Activated naive CD4-positive, alpha-beta T cell treated with anti-CD3 and anti-CD28 coated beads for 36 hours (primary cell): ENCODE measurements around the gene DAB1. TPM values are rescaled to one million over a fixed set of nuclear protein-coding genes. Genes with fewer than 3 reads are reported as not detected.

Experiments used
- CTCF ChIA-PET: fragments of 350-600 bp; sonication (Branson Sonifier 250); formaldehyde crosslinking; loops from one replicate; lab custom pipeline; 2021; ENCODE audit warnings: antibody characterized with exemption; lab: Charles Lee
- DNase-seq: peaks from one replicate; pipeline ENCODE4 v3.0.0-alpha.2; 2020
- H3K27ac Mint-ChIP-seq: one replicate; pipeline ENCODE4 v1.8.0; 2021; ENCODE audit warnings: mild to moderate bottlenecking, mixed read lengths
- H3K27me3 Mint-ChIP-seq: one replicate; pipeline ENCODE4 v1.8.0; 2021; ENCODE audit warnings: low read depth, mixed read lengths
- H3K36me3 Mint-ChIP-seq: one replicate; pipeline ENCODE4 v1.8.0; 2021; ENCODE audit warnings: low read depth, mixed read lengths
- H3K4me1 Mint-ChIP-seq: one replicate; pipeline ENCODE4 v1.8.0; 2021; ENCODE audit warnings: low read depth, mixed read lengths
- H3K4me3 Mint-ChIP-seq: one replicate; pipeline ENCODE4 v1.8.0; 2021; ENCODE audit warnings: mild to moderate bottlenecking, moderate library complexity, mixed read lengths
- H3K9me3 Mint-ChIP-seq: one replicate; pipeline ENCODE4 v1.8.0; 2021; ENCODE audit warnings: mixed read lengths
- intact Hi-C: fragments of 100-400 bp; cut with micrococcal nuclease; formaldehyde crosslinking; loops from one replicate; pipeline ENCODE4 v1.15.1; 2023
- total RNA-seq, 2 experiments: library from RNA; stranded (reverse); gene quantifications; one replicate each; pipeline ENCODE4 v1.2.3, GENCODE V29; 2021

The DAB1 gene
- total RNA-seq, 2 experiments from 2014 or later: not detected

DNA sequence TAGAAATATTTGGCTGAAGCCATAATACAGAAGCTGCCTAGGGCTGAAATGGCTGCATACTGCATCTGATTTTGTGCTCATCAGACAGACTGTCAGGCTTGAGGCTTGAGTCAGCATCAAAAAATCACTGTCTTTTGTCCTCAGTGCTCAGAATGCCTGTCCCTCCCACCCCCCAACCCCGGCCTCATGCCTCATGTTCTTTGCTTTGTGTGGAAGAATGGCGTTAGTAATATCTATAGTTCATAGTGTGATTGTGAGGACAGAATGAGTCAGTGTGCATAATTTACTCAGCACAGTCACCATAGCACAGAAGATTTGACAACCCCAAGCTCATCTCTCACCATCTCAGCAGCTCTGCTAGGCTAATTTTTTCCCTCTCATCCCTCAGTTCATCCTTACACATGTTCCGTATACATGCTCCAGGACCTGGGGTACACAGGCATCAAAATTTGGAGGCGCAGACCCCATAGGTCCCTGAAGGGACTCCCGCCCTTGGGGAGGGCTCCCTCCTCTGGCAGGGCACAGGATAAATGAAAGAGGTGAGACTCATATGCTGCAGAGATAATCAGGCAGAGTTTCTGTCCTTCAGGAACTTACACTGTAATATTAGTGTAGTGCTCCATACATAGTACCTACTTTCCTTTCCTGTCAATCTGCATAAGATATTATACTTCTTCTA is 299.0 kb downstream of the DAB1 start:
- intact Hi-C loops: no loop called here
- no peaks in the 10 kb centered on the region for H3K4me1 Mint-ChIP-seq
- H3K9me3 Mint-ChIP-seq: no peaks in the 10 kb centered on the region
- CTCF ChIA-PET: no interaction called here
- H3K36me3 Mint-ChIP-seq: no peaks in the 10 kb centered on the region
- no peak overlapping the region for H3K27ac Mint-ChIP-seq
- H3K27me3 Mint-ChIP-seq: no peaks in the 10 kb centered on the region
- DNase-seq: no peak
- no peak overlapping the region for H3K4me3 Mint-ChIP-seq

DNA sequence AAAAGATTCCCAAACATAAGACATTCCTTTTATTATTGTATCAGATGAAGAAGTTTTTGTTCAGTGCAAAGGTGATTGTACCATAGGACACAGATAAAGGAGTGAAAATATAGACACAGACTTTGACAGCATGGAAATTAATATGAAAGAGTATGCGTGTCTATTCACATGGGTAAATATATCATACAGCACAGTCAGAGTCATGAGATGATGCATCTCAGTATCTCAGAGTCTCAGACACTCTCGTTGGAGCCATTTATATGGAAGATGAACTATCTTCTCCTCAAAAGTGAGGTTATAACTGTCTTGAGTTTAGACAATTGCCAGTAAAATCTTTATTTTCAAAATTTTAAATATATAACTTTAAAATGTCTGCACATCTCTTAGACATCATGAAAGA is 299.7 kb downstream of the DAB1 start:
- intact Hi-C loops: no loop called here
- CTCF ChIA-PET: no interaction called here
- H3K4me3 Mint-ChIP-seq: no peak overlapping the region

DNA sequence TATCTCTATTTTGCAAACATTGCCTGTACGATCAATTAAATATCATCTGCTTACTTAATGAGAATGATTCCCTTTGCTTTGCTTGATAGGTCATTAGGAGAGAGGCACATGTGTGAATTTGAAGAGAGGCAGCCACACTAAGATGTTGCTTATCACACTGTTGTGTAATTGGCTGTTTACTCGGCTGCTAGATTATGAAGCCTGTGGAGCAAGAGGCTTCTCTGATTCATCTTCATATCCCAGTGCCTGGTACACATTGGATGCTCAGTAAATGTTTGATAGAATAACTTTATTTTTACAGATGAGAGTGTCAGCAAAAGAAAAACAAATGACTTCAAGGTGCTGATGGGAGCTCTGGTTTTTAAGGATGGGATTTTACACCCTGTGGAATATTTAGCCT is 301.8 kb downstream of the DAB1 start:
- Mint-ChIP-seq H3K4me1 (no peaks in the 10 kb centered on the region), H3K27ac (no peak overlapping the region), H3K27me3 (no peaks in the 10 kb centered on the region), H3K9me3 (no peaks in the 10 kb centered on the region), H3K4me3 (no peak overlapping the region), H3K36me3 (no peaks in the 10 kb centered on the region)
- intact Hi-C loops: no loop called here
- CTCF ChIA-PET: no interaction called here
- DNase-seq: no peak

More for the DNA sequence above, 299.7 kb downstream of the DAB1 start:
- no peaks in the 10 kb centered on the region for H3K4me1 Mint-ChIP-seq
- no peaks in the 10 kb centered on the region for H3K9me3 Mint-ChIP-seq
- H3K27ac Mint-ChIP-seq: no peak overlapping the region
- no peak for DNase-seq
- H3K27me3 Mint-ChIP-seq: no peaks in the 10 kb centered on the region
- H3K36me3 Mint-ChIP-seq: no peaks in the 10 kb centered on the region

DNA sequence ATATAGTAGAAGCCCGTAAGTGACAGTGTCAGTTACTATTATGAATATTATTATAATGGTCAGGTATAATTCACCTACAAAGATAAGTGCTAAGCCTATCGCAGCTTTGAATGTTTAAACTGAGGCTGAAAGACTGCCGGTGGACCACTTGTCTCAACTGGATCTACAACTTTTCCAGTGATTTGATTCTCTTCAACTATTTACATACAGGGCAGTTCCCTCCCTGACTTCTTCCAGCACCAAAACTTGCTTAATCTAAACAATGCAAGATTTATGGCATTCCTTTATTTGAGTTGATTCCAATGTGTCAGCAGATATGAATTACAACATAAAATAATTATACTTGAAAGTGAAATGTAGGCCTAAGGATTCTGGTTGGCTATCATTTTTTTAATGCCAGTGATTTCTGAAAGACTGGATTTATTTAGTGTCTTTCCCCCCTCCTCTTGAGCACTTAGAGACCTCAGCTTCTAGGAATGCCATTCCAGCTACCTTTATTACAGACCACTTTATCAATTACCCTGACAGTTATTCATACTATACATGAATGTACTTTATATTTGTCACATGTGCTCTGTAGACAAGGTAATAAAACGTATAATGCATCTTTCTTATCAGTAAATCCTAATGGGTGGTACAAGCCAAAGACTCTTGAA is 304.8 kb downstream of the DAB1 start:
- Mint-ChIP-seq H3K27me3 (peaks cover 2% of the 10 kb centered on the region), H3K4me3 (no peak overlapping the region), H3K36me3 (no peaks in the 10 kb centered on the region), H3K27ac (no peak overlapping the region), H3K9me3 (no peaks in the 10 kb centered on the region), H3K4me1 (no peaks in the 10 kb centered on the region)
- CTCF ChIA-PET: no interaction called here
- intact Hi-C loops: no loop called here
- DNase-seq: no peak

- Mint-ChIP-seq H3K27me3 (peaks cover 4% of the 10 kb centered on the region), H3K36me3 (no peaks in the 10 kb centered on the region), H3K4me1 (no peaks in the 10 kb centered on the region), H3K9me3 (no peaks in the 10 kb centered on the region), H3K4me3 (no peak overlapping the region), H3K27ac (no peak overlapping the region)
- intact Hi-C loops: no loop called here
- no peak for DNase-seq
- CTCF ChIA-PET: interaction anchor here (0.5 kb wide), 1 partner anchor 1093 kb away, joined by 3 read pairs; no protein-coding TSS in a partner anchor
Observed at GRCh38 chr1:57117753-57118152, 306.1 kb downstream of the DAB1 start.

- Mint-ChIP-seq H3K36me3 (no peaks in the 10 kb centered on the region), H3K27me3 (peaks cover 4% of the 10 kb centered on the region), H3K27ac (no peak overlapping the region), H3K9me3 (no peaks in the 10 kb centered on the region), H3K4me1 (no peaks in the 10 kb centered on the region), H3K4me3 (no peak overlapping the region)
- CTCF ChIA-PET: interaction anchor here (0.5 kb wide), 1 partner anchor 1094 kb away, joined by 3 read pairs; no protein-coding TSS in a partner anchor
- no peak for DNase-seq
- intact Hi-C loops: no loop called here
Observed at GRCh38 chr1:57116871-57117270, 307.0 kb downstream of the DAB1 start.

- Mint-ChIP-seq H3K27ac (no peak overlapping the region), H3K36me3 (no peaks in the 10 kb centered on the region), H3K9me3 (no peaks in the 10 kb centered on the region), H3K4me1 (no peaks in the 10 kb centered on the region), H3K4me3 (no peak overlapping the region), H3K27me3 (peaks cover 8% of the 10 kb centered on the region)
- intact Hi-C loops: no loop called here
- no peak for DNase-seq
- CTCF ChIA-PET: no interaction called here
Observed at GRCh38 chr1:57115030-57115614, 308.7 kb downstream of the DAB1 start.

- no peak for DNase-seq
- Mint-ChIP-seq H3K9me3 (no peaks in the 10 kb centered on the region), H3K27ac (no peak overlapping the region), H3K4me3 (no peak overlapping the region), H3K4me1 (no peaks in the 10 kb centered on the region), H3K36me3 (no peaks in the 10 kb centered on the region), H3K27me3 (peaks cover 8% of the 10 kb centered on the region)
- CTCF ChIA-PET: no interaction called here
- intact Hi-C loops: no loop called here
Observed at GRCh38 chr1:57112148-57112547, 311.7 kb downstream of the DAB1 start.

GRCh38 chr1:57111175-57111574 is 312.7 kb downstream of the DAB1 start:
- CTCF ChIA-PET: no interaction called here
- Mint-ChIP-seq H3K9me3 (no peaks in the 10 kb centered on the region), H3K27ac (no peak overlapping the region), H3K4me3 (no peak overlapping the region), H3K36me3 (no peaks in the 10 kb centered on the region), H3K4me1 (no peaks in the 10 kb centered on the region), H3K27me3 (peaks cover 8% of the 10 kb centered on the region)
- intact Hi-C loops: no loop called here
- no peak for DNase-seq

DNA sequence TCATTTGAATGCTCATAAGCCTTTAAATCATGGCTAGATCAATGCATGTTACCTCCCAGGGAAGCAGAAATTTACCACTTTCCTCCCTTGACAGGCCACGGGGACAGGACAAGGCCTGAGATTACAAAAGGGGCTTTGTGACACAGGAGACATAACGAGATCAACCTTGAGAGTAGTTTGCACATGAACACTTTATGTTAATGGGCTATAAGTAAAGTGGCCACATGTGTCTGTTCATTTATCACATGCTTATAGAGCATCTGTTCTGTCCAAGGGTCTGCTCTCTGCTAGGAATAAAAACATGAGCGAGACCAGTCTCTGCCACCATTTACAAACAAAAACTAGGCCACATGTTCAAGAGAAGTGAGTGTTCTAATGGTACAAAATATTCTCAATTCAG is 314.0 kb downstream of the DAB1 start:
- no peak for DNase-seq
- Mint-ChIP-seq H3K27ac (no peak overlapping the region), H3K36me3 (no peaks in the 10 kb centered on the region), H3K9me3 (no peaks in the 10 kb centered on the region), H3K27me3 (peaks cover 5% of the 10 kb centered on the region), H3K4me1 (no peaks in the 10 kb centered on the region), H3K4me3 (no peak overlapping the region)
- intact Hi-C loops: no loop called here
- CTCF ChIA-PET: no interaction called here

- Mint-ChIP-seq H3K9me3 (no peaks in the 10 kb centered on the region), H3K4me1 (no peaks in the 10 kb centered on the region), H3K27me3 (peaks cover 8% of the 10 kb centered on the region), H3K4me3 (no peak overlapping the region), H3K36me3 (no peaks in the 10 kb centered on the region), H3K27ac (no peak overlapping the region)
- CTCF ChIA-PET: no interaction called here
- DNase-seq: no peak
- intact Hi-C loops: no loop called here
Observed at GRCh38 chr1:57109247-57109646, 314.6 kb downstream of the DAB1 start.

DNA sequence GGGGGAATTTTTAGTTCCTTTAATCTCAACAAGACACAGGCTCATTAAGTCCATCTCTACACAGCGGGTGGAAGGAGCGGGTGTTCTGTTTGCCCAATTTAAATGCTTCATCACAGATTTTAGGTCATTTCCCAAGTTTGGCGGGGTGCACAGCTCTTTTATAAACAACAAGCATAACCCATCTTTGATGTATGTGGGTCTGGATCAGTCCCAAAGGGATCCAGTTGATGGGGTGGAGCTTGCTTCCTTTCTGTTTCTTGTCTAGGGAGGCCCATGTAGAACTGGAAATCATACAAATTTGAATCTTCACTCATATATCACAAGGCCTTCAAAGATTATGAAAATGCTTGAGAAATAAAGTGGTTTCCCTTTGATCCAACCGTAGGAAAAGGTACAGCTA is 317.6 kb downstream of the DAB1 start:
- DNase-seq: no peak
- H3K4me3 Mint-ChIP-seq: no peak overlapping the region
- intact Hi-C loops: no loop called here
- no peak overlapping the region for H3K27ac Mint-ChIP-seq
- no peaks in the 10 kb centered on the region for H3K4me1 Mint-ChIP-seq
- H3K9me3 Mint-ChIP-seq: no peaks in the 10 kb centered on the region
- H3K36me3 Mint-ChIP-seq: no peaks in the 10 kb centered on the region
- CTCF ChIA-PET: no interaction called here
- H3K27me3 Mint-ChIP-seq: peaks cover 5% of the 10 kb centered on the region
